HG02870 (cell line): ENCODE data around the gene CYP46A1.
"Not testable (repeated sequence)": the region's sequence is repeated elsewhere in the genome, so short reads cannot be mapped to it uniquely, and the experiment has no call there.

Experiments used
- ATAC-seq: cut with Tn5 transposase; IDR thresholded peaks from one replicate; pipeline ENCODE4 v1.9.1; 2021; ENCODE audit warnings: mild to moderate bottlenecking, moderate library complexity; ENCODE audit not compliant: unreplicated experiment

The CYP46A1 gene

DNA sequence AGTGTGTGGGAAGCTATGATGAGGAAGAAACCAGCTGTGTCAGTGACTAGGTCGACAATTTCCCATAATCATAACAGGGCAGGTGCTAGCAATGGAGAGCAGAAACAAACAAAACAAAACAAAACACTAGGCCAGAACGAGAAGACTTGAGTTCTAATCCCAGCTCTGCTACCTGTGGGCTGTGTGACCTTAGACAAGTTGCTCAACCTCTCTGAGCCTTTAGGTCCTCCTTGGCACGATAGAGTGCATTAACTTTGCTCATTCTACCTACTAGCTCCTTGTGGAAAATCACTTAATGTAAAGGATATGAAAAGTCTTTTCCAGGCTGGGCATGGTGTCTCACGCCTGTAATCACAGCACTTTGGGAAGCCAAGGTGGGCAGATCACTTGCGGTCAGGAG is 27.9 kb upstream of the CYP46A1 start:
- ATAC-seq, result no peak

DNA sequence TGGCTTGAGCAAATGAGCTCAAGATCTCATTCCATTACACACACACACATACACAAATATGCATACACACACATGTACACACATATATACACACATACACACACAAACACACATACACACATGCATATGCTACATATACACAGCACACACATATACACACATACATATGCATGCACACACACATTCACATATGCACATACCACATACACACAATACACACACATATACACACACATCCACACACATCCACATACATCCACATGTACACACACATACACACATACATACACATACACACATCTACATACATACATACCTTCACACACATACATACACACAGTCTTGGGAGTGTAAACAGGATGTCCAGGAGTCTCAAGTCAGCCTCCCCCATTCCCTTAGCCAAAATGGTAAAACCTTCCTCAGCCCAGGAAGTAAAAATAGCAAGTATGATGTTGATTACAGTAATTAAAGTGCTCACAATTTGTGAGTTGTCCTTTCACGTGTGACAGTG is 26.4 kb upstream of the CYP46A1 start:
- ATAC-seq, result no peak

DNA sequence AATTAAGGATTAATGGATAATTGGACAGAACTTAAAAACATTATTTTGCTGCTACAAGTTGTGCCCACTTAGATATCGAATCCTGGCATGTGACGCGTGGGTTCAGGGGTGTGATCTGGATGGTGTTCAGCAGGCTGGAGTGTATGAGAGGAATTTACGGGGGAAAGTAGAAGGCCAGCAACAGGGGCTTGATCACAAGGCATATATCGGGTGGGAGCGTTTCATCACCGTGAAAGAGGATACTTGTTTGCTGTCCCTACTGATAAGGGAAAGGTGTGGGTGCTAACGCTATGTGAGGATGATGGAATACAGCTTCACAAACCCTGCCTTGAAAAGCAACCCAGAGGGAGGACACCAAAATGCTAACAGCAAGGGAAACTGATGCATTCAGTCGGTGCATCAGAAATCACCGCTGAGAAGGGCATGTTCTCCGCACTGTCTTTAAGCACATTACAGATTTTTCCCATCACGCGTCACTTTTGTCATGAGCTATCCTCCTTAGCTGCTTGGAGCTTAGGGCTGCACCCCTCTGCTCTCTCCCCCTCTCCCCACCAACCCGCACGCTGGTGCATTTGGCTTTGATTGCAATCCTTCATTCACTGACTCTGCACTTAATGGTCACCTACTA is 25.8 kb upstream of the CYP46A1 start:
- no peak for ATAC-seq

DNA sequence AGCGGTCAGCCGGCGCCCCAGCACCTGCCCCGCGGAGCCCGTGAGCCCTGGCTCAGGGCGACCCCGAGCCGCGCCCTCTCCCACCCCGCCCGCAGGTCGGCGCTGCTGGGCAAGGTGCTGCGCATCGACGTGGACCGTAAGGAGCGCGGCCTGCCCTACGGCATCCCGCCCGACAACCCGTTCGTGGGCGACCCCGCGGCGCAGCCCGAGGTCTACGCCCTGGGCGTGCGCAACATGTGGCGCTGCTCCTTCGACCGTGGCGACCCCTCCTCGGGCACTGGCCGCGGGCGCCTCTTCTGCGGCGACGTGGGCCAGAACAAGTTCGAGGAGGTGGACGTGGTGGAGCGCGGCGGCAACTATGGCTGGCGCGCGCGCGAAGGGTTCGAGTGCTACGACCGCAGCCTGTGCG is 24.8 kb upstream of the CYP46A1 start:
- no peak for ATAC-seq

DNA sequence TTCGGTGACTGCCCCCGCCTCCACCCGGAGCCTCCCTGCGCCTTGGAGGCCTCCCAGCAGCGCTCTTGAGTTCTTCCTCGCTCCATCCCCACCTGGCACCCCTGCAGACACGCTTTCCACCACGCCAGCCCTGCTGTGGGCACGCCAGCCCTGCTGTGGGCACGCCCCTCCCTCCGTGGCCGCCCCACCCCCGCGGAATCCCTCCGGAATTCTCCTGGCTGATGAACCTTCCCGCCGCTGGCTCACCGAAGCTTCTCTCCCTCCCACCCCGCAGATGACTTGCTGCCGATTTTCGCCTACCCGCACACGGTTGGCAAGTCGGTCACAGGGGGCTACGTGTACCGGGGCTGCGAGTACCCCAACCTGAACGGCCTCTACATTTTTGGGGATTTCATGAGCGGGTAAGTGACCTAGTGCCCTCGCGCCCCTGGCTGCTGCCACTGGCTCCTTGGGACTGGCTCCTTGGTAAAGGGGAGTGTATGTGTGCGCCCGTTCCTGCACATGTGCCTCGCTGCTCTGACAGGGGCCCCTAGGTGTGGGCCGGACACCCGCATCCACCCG is 24.0 kb upstream of the CYP46A1 start:
- ATAC-seq, result no peak

DNA sequence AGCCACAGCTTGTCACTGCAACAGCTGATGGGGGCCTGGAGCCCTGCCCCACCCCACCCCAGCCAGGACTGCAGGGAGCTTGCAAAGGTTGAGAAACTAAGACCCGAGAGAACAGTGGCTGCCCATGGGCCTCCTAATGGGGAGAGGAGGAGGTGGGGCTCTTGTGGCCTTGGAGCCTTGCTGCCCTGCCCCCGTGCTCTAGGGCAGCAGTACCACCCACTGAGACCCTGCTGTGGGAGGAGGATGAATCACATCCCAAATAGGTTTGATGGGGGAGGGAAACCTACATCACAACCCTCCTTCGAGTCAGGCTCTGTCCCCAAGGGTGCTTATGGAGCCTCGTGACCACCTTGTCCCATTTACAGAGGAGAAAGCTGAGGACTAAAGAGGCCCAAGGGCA is 23.3 kb upstream of the CYP46A1 start:
- ATAC-seq, result no peak

DNA sequence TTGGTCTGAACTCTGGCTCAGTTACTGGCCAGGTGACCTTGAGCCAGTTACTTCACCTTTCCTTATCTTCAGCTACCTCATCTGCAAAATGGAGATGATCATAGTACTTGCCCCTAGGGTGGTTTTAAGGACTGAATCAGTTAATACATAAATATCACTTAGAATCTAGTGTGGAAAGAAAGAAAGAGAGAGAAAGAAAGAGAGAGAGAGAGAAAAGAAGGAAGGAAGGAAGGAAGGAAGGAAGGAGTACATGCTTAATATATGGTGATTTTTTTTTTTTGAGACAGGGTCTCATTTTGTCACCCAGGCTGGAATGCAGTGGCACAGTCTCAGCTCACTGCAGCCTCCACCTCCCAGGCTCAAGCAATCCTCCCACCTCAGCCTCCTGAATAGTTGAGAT is 22.9 kb upstream of the CYP46A1 start:
- ATAC-seq, result not testable (repeated sequence)

DNA sequence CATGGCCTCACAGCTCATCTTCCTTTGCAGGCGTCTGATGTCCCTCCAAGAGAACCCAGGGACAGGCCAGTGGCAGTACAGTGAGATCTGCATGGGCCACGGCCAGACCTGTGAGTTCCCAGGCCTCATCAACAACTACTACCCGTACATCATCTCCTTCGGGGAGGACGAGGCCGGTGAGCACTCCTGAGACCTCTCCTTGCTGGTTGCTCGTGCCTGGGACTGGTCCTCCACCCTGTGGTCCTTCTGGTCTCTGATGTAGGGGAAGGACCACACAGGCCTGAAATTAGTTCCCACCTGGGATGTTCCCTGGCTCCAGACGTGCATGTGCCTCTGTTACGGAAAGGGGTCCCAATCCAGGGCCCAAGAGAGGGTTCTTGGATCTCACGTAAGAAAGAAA is 21.3 kb upstream of the CYP46A1 start:
- ATAC-seq, result no peak

DNA sequence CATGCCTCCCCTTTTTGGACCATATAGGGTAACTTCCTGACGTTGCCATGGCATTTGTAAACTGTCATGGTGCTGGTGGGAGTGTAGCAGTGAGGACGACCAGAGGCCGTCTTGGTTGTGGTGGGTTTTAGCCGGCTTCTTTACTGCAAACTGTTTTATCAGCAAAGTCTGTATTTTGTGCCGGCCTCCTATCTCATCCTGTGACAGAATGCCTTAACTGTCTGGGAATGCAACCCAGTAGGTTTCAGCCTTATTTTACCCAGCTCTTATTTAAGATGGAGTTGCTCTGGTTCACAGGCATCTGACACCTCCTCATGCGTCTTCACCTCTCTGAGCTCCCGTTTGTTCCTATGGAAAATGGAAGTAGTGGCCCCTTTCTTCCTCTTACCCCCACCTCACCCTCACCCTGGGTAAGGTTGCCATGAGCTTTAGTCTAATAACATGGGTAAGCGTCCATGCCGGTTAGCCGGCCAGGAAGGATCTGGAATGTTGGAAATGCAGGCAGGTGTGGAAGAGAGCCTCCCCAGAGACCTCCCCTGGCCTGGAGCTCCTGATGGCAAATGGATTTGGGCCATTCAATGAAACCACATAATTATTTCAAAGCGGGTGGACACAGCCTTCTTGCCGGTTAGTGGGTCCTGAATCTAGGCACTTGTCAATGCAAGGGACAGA is 20.6 kb upstream of the CYP46A1 start:
- ATAC-seq, result no peak

DNA sequence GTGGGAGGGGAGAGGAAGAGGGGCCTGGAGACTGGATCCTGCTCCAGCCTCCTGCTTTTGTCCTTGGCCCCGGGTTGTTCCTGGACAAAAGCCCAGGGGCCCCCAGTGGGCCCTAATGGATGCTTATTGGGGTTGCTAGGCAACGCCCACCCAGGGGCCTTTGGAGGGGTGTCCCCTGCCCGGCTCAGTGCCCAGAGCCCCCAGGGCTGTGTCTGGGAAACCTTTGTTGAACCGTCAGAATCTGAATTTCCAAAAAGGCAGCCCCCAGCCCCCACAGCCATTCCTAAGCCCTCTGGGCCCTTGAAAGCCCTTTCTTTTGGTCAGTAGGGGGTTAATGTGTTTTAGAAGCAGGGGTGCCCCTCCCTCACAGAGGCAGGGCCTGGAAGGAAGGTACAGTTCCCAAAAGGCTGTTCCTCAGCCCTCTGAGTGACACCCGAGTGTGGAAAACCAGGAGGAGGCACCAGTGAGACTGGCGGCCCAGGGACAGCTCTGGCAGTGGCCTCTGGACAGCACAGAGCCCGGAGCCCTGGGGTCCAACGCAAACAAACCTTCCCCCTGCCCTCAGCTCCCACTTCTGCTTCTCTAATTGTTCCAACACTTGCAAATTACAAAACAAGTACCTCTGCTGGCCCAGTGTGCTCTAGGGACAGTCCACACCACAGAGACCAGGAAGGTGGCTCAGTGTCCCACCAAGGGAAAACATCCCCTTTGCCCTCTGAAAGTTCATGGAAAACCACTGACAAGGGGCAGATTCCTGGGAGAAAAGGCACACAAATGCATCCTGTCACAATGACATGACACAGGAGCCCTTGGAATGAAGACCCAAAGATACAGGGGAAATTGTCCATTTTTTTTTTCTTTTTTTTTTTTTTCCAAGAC is 19.8 kb upstream of the CYP46A1 start:
- ATAC-seq, result no peak

DNA sequence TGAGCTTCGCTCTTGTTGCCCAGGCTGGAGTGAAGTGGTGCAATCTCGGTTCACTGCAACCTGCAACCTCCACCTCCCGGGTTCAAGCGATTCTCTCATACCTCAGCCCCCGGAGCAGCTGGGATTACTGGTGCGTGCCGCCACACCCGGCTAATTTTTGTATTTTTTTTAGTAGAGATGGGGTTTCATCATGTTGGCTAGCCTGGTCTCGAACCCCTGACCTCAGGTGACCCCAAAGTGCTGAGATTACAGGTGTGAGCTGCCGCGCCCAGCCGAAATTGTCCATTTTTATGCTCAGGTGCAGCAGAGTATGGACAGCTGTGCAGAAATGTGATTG is 19.2 kb upstream of the CYP46A1 start:
- ATAC-seq, result peak; percentile 46

DNA sequence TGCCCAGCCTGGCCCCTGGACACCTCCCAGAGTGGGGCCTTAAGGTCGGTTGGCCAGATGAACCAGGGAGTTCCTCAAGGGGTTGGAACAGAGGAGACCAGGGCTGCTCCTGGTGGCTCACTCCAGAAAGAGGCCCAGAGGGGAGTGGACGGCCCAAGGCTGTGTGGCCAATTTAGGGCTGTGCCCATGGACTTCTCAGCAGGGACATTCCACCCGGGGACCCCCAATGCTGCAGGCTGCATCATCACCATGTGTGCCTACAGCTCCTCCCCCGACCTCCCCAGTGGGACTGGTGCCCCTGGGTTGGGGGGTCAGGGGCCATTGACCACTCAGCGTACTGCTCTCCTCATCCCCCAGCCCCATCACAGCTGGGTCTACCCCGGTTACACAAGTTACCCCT is 17.6 kb upstream of the CYP46A1 start:
- no peak for ATAC-seq

DNA sequence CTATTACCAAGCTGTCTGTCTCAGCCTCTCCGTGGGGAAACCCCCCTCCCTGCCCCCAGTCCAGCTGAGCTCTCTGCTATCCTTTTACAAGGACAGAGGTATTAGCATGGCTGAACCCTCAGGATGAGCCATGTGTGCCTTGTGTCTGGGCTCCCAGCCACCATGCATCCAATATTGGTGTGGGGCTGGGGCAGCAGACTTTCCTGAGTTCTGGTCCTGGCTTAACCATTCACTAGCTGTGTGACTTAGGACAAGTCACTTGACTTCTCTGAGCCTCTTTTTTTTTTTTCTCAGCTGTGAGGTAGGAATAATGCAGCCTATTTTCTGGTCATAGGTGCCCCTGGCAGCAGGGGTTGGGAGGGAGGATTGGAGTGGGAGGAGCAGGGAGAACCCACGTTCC is 17.1 kb upstream of the CYP46A1 start:
- no peak for ATAC-seq

DNA sequence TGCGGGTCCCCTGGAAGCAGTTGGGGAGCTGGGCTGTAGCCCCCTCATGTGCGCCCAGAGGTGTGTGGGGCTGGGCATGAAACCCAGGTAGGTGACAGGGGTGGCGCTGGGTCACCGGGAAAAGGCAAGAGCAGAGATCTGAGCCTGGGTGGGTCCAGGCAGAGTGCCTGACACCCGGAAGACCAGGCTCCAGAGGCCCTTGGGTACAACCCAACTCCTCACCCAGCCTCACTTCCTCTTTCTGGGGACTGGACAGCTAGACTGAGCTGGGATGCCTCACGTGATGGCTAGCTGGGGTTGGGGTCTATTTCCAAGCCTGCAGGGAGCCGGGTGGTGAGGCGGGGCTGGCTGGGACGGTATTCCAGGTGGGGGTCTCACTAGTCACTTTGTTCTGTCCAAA is 16.3 kb upstream of the CYP46A1 start:
- no peak for ATAC-seq

DNA sequence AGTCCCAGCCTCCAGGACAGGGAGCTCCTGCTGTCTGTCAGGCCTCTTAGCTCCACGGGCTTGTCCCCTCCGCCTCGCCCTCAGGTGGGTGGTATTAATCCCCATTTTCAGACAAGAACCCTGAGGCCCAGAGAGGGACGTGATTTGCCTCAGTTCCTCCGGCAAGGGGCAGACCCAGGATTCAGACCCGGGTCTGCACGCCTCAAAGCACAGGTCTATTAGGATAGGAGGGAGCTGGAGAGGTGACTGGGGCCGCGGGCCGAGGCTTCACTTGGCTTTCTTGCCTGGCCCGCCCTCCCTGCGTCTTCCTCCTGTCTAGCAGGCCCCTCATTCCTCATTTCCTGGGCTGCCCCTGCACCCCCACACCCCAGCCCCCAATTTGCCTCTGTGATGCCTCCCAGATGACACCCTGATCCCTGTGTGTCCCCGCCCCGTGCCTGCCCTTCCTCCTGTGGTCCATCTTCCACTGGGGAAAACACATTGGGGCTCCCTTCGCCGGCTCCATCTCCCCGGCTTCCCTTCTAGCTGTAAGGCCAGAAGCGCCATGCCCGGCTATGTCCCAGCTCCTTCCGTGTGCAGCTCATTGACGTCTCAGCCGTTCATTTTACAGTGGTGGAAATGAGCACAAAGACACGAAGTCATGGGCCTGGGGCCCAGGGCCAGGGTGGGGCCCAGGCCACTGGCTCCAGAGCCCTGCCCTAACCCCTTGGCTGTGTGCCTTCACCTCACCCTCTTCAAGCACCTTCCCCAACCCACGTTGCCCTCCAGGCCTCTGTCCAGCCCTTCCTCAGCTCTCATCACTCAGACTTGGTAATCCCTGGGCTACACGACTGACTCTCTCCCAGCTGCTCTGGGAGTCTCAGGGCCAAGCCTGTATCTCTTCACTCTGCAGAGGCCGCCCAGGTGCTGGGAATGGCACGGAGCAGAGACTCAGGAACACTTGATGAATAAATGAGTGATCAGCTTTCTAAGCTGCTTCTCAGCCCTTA is 15.5 kb upstream of the CYP46A1 start:
- ATAC-seq, result no peak

DNA sequence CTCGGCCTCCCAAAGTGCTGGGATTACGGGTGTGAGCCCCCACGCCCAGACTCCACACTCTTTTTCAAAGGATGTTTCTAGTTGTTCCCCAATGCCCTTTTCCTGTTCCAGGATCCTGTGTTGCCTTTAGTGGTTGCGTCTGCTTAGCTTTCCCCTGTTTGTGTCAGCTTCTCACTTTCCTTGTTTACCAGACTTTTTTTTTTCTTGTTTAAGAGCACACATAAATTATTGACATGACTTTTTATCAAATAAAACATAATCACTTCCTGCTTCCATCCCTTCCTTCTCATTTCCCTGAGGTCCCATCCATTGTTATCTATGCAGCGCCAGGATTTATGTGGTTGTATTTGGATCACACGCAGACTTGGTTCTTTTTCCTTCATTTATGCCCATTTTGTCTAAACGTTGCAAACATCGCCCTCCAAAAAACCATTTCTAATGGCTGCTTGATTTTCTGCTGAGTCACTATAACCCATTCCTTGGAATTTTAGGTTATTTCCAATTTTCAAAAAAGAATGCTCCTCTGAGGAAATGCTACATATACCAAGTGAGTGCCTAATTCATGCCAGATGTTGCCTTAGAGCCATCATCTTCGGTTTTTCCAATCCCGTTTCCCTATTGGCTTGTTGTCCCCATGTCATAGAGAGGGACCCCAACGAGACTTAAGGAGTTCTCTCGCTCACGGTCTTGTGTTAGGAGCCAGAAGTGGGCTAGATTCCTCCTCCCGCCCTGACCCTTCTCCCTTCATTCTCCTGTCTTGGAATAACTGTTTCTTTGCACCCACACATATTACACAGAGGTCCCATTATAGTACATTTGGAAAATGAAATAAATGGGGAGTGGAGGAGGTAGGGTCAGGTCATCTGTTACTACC is 13.5 kb upstream of the CYP46A1 start:
- no peak for ATAC-seq

DNA sequence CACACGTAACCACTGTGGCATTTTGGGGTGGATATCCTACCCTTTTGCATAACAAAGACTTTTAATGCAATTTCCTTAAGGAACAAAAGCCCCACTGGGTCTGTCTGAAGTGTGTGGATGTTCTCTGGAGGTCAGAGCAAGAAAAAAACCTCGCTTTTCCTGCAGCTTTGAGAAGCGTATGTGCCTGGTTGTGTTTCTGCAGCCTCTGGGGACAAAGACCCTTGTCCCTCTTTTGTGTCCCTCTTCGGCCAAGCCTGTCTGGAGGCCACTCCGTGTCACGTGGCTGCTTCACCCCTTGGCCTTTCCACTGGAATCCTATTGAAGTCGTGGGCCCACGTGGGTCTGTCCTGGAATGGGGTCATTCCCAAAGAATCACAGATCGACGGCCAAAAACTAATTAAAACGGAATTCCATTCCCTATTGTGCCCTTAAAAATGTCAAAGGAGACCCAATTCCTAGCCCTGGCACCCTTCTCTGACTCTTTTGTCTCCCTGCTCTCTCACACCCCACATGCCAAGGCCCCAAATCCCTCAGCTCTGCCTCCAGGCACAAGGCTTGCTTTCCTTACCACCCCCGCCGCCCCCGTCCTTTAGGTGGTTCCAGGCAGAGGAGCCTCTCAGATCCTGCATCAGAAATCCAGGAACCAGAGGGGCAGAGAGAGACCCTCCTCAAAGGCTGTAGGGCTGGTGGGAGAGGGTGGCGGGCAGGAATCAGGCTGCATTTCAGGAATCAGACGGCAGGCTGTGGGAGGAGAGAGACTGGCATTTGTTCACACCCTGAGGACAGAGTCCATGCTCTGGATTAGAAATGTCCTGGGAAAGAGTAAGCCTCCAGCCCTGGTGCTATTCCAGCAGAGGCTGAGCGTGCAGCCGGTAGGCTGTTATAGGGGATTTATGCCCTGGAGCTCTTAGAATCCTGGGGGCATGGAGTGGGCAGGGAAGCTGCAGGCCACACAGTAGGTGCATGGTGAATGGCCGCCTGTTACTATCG is 12.6 kb upstream of the CYP46A1 start:
- ATAC-seq, result no peak
